ENCODE measurements around the gene MOG.

- TF ChIP-seq CTCF (IDR thresholded peaks at IDR 0.05): no peak
- no peak for TF ChIP-seq POLR2A (IDR thresholded peaks at IDR 0.05)
Observed at GRCh38 chr6:29679962-29680361, 23.1 kb downstream of the MOG start.
